ENCODE measurements around the gene HEXD.
"Not testable (repeated sequence)": the region's sequence is repeated elsewhere in the genome, so short reads cannot be mapped to it uniquely, and the experiment has no call there.

The HEXD gene

GRCh38 chr17:82378741-82379021, 39.5 kb upstream of the HEXD start:
- no peak for DNase-seq (ENCODE audit: low read depth)
- H3K4me3 ChIP-seq (ENCODE audit: low read depth, low read length), result no peak overlapping the region
- TF ChIP-seq CTCF (IDR thresholded peaks at IDR 0.05; ENCODE audit: insufficient read depth, low read depth, low read length, missing control alignments), result no peak

- DNase-seq (ENCODE audit: low read depth), result no peak
- H3K4me3 ChIP-seq (ENCODE audit: low read depth, low read length), result no peak overlapping the region
- no peak for TF ChIP-seq CTCF (IDR thresholded peaks at IDR 0.05; ENCODE audit: insufficient read depth, low read depth, low read length, missing control alignments)
Observed at GRCh38 chr17:82380860-82381702, 37.1 kb upstream of the HEXD start.

GRCh38 chr17:82381703-82382009, 36.5 kb upstream of the HEXD start:
- H3K4me3 ChIP-seq (ENCODE audit: low read depth, low read length); DNase-seq (ENCODE audit: low read depth): not testable (repeated sequence)

GRCh38 chr17:82382220-82382932, 35.8 kb upstream of the HEXD start:
- not testable (repeated sequence) for DNase-seq (ENCODE audit: low read depth); H3K4me3 ChIP-seq (ENCODE audit: low read depth, low read length)

GRCh38 chr17:82382933-82383255, 35.3 kb upstream of the HEXD start:
- no peak for TF ChIP-seq CTCF (IDR thresholded peaks at IDR 0.05; ENCODE audit: insufficient read depth, low read depth, low read length, missing control alignments)
- DNase-seq (ENCODE audit: low read depth), result no peak
- H3K4me3 ChIP-seq (ENCODE audit: low read depth, low read length), result no peak overlapping the region

GRCh38 chr17:82383411-82383810, 34.7 kb upstream of the HEXD start:
- no peak overlapping the region for H3K4me3 ChIP-seq (ENCODE audit: low read depth, low read length)
- TF ChIP-seq CTCF (IDR thresholded peaks at IDR 0.05; ENCODE audit: insufficient read depth, low read depth, low read length, missing control alignments), result no peak
- DNase-seq (ENCODE audit: low read depth), result no peak

GRCh38 chr17:82384051-82384729, 34.0 kb upstream of the HEXD start:
- DNase-seq (ENCODE audit: low read depth), result no peak
- no peak for TF ChIP-seq CTCF (IDR thresholded peaks at IDR 0.05; ENCODE audit: insufficient read depth, low read depth, low read length, missing control alignments)

More at GRCh38 chr17:82384051-82384729, 34.0 kb upstream of the HEXD start:
- no peak overlapping the region for H3K4me3 ChIP-seq (ENCODE audit: low read depth, low read length)

All from GM12865 (cell line).